Measurements from ENCODE around the gene PDIA6.

- TF ChIP-seq CTCF (IDR thresholded peaks at IDR 0.05) (no peak), ZFX (IDR thresholded peaks at IDR 0.05; ENCODE audit: borderline replicate concordance) (no peak)
Measured at GRCh38 chr2:10764096-10764785, 48.3 kb downstream of the PDIA6 start.

Measured in 22Rv1 (cell line).